Right atrium auricular region (tissue), 2 donors: ENCODE results near the gene SLC22A7. TPM values are rescaled to one million over a fixed set of nuclear protein-coding genes. Genes with fewer than 3 reads are reported as not detected.

ENCODE experiments used
- DNase-seq: peaks from one replicate; pipeline ENCODE4 v3.0.0-alpha.2; 2019; ENCODE audit warnings: low spot score
- H3K27ac ChIP-seq, 2 donors: fragments of 200-600 bp; sonication (generic); 1 replicate in 1 of 2; 2 replicates in 1 of 2; pipeline ENCODE4 v1.5.1; 2016 to 2019
- H3K27me3 ChIP-seq, 2 donors: fragments of 200-600 bp; sonication (generic); one replicate each; pipeline versions ENCODE4 v1.5.1 to v1.6.0; 2017 to 2019
- H3K36me3 ChIP-seq: fragments of 200-600 bp; sonication (generic); one replicate; pipeline ENCODE4 v1.5.1; 2016
- H3K4me1 ChIP-seq, 2 donors: fragments of 200-600 bp; sonication (generic); one replicate each; pipeline versions ENCODE4 v1.5.1 to v1.6.0; 2017 to 2019
- H3K4me3 ChIP-seq, 2 donors: fragments of 200-600 bp; sonication (generic); 1 replicate in 1 of 2; 2 replicates in 1 of 2; pipeline ENCODE4 v1.5.1; 2017 to 2019; ENCODE audit warnings: mild to moderate bottlenecking in 1 of 2, moderate library complexity in 1 of 2
- H3K9me3 ChIP-seq, 2 donors: fragments of 200-600 bp; sonication (generic); one replicate each; pipeline ENCODE4 v1.5.1; 2019
- total RNA-seq, 2 donors: library from RNA; depleted of rRNA; stranded (reverse); fragments of >200 nt; gene quantifications; one replicate each; pipeline ENCODE4 v1.1.0, GENCODE V29; 2016
- TF ChIP-seq, protein P1 (sequence below), 2 donors: fragments of 200-600 bp; sonication (generic); IDR thresholded peaks; one replicate each; pipeline ENCODE4 v1.5.1; 2019; ENCODE audit warnings: antibody characterized with exemption in 2 of 2

Gene SLC22A7
- total RNA-seq, 2 donors from 2014 or later = not detected

DNA sequence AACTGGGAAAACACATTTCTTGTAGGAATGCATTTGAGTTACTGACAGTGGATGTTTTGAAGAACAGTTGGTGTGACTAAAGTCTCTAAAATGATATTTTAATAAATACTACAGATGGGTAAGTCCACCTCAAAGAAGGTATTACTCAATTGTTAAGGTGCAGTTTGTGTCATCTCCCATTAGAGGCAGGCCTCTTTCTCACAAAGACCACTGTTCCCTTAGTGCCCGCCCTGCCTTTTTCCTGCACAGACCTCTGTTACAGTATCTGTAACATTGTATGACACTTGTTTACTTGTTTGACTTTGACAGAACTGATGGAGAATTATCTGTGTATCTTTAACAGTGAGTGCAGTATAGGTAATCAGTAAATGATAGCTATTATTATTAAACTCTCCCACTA is 15.8 kb downstream of the SLC22A7 start:
- TF ChIP-seq, protein P1, sequence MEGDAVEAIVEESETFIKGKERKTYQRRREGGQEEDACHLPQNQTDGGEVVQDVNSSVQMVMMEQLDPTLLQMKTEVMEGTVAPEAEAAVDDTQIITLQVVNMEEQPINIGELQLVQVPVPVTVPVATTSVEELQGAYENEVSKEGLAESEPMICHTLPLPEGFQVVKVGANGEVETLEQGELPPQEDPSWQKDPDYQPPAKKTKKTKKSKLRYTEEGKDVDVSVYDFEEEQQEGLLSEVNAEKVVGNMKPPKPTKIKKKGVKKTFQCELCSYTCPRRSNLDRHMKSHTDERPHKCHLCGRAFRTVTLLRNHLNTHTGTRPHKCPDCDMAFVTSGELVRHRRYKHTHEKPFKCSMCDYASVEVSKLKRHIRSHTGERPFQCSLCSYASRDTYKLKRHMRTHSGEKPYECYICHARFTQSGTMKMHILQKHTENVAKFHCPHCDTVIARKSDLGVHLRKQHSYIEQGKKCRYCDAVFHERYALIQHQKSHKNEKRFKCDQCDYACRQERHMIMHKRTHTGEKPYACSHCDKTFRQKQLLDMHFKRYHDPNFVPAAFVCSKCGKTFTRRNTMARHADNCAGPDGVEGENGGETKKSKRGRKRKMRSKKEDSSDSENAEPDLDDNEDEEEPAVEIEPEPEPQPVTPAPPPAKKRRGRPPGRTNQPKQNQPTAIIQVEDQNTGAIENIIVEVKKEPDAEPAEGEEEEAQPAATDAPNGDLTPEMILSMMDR (IDR thresholded peaks at IDR 0.05) = no peak
- Histone ChIP-seq H3K9me3 (no peaks in the 10 kb centered on the region), H3K27me3 (no peaks in the 10 kb centered on the region), H3K27ac (no peak overlapping the region), H3K4me1 (peaks cover 0 to 2% of the 10 kb centered on the region in 2 donors), H3K36me3 (no peaks in the 10 kb centered on the region), H3K4me3 (no peak overlapping the region)
- DNase-seq = no peak

DNA sequence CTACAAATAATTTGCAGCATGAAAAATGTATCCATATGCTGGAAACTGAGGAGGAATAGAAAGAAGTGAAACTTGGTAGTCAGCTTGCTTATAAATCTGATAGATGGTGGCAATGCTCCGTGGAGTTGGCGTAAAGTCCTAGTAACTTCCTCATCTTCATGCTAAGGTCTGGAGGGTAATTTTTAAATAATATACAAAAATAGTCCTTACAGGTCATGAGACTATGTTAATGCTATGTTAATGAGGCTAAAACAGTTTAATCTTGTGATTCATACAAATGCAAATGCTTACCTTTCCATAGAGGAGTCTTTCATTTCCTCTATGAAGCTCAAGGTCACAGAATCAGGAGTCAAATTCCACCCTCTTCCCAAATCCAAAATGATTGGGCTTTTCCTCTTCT is 20.0 kb downstream of the SLC22A7 start:
- H3K4me3 ChIP-seq = no peak overlapping the region
- no peaks in the 10 kb centered on the region for H3K36me3 ChIP-seq
- no peaks in the 10 kb centered on the region for H3K27me3 ChIP-seq
- no peaks in the 10 kb centered on the region for H3K9me3 ChIP-seq
- no peaks in the 10 kb centered on the region for H3K4me1 ChIP-seq
- DNase-seq = no peak
- H3K27ac ChIP-seq = no peak overlapping the region
- TF ChIP-seq, protein P1 (IDR thresholded peaks at IDR 0.05) = no peak

DNA sequence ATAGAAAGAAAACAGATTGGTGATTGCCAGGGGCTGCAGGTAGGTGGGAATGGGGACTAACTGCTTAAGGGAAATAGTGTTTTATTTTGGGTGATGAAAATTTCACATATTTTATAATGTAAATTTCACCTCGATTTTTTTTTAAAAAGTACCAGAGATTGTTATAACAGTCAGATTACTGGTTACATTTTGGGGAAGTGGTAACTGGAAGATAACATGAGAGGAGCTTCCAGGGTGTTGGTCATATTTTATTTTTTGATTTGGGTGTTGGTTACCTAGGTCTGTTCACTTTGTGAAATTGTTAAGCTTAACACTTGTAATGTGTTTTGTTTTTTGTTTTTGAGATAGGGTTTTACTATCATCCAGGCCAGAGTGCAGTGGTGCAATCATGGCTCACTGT is 27.8 kb downstream of the SLC22A7 start:
- Histone ChIP-seq H3K4me1 (peaks cover 0 to 5% of the 10 kb centered on the region in 2 donors), H3K27ac (no peak overlapping the region), H3K27me3 (no peaks in the 10 kb centered on the region), H3K36me3 (no peaks in the 10 kb centered on the region), H3K9me3 (no peaks in the 10 kb centered on the region), H3K4me3 (no peak overlapping the region)
- no peak for DNase-seq
- TF ChIP-seq, protein P1 (IDR thresholded peaks at IDR 0.05) = no peak

DNA sequence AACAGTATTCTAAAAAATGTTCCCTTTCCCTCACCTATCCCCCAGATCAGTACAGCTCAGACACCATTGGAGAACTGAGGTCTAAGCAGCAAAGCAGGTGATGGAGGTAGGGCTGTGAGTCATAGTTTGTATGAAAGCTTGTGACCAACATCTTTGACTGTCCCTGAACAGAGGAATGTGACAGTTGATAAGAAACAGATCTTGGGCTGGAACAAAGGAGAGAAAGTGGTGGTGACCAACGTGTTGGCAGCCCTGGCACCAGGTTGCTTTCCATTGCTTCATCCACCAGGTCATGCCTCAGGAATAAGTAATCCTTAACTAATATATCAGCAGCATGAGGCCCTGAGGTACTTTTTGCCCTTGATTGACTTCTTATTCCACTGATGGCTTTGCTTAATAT is 30.5 kb downstream of the SLC22A7 start:
- Histone ChIP-seq H3K36me3 (no peaks in the 10 kb centered on the region), H3K27me3 (no peaks in the 10 kb centered on the region), H3K4me3 (no peak overlapping the region), H3K27ac (peak overlapping the region; percentile 64 to 77), H3K4me1 (peaks cover 0 to 5% of the 10 kb centered on the region in 2 donors), H3K9me3 (no peaks in the 10 kb centered on the region)
- TF ChIP-seq, protein P1 (IDR thresholded peaks at IDR 0.05) = no peak
- no peak for DNase-seq

DNA sequence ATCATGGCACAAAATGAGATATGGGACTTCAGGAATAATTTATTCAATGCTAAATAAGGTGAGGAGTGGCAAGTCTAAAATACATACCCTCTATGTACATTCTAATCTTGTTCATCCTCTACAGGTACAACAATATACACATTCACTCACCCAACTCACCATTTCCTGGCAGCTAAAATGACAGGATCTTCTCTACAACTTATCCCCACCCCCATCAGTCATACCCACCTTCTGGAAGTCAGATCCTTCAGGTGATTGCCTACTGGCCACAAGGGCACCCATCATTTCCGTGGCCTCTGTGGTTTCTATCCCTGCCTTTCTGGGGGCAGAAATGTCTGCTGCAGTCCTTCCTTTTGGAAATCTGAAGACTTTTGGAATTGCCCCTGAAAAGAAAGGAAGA is 33.4 kb downstream of the SLC22A7 start:
- Histone ChIP-seq H3K4me3 (no peak overlapping the region), H3K36me3 (no peaks in the 10 kb centered on the region), H3K27ac (no peak overlapping the region), H3K27me3 (no peaks in the 10 kb centered on the region), H3K4me1 (peaks cover 0 to 5% of the 10 kb centered on the region in 2 donors), H3K9me3 (no peaks in the 10 kb centered on the region)
- DNase-seq = no peak
- TF ChIP-seq, protein P1 (IDR thresholded peaks at IDR 0.05) = no peak

DNA sequence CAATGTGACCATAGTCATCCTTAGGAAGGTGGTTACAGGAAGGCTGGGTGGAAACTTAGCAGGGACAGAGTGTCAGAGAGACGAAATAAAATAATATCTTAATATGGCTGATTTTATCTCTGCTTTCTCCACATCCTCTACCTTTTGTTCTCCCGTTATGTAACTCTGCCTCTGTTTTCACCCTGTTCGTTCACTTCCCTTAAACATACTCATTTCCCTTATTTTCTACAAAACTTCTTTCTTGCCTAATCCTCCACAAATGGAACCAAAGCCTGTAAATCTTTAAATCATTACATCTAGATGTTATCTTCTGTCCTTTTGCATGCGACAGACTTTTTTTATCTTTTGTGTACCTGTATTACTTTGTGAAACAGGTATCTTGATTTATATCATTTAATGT is 33.8 kb downstream of the SLC22A7 start:
- Histone ChIP-seq H3K36me3 (no peaks in the 10 kb centered on the region), H3K4me1 (peaks cover 0 to 5% of the 10 kb centered on the region in 2 donors), H3K4me3 (no peak overlapping the region), H3K27me3 (no peaks in the 10 kb centered on the region), H3K27ac (no peak overlapping the region), H3K9me3 (no peaks in the 10 kb centered on the region)
- TF ChIP-seq, protein P1 (IDR thresholded peaks at IDR 0.05) = no peak
- no peak for DNase-seq
